GM21381 (cell line): Measurements from ENCODE around the gene SORCS2.
"Not testable (repeated sequence)": the region's sequence is repeated elsewhere in the genome, so short reads cannot be mapped to it uniquely, and the experiment has no call there.

Source experiments
- ATAC-seq: cut with Tn5 transposase; IDR thresholded peaks from one replicate; pipeline ENCODE4 v1.9.1; 2021; ENCODE audit warnings: mild to moderate bottlenecking, moderate library complexity; ENCODE audit not compliant: unreplicated experiment

SORCS2 gene

DNA sequence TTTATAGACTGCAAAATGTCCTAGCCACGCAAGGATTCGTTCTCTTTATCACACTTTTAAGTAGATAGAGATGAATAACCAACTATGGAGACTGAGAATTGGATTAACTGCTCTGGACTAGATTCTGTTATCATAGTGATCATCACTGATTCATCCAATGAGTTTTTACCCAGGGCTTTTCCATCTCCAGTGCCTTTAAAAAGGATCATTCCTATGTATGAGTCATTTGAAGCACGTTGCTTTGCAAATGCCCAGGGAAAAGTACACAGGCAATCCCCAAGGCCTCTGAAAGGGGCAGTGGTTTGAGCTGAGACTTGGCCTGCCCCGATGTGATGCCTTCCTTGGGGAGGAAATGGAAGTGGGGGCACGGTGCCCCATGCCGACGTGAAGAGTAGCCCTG is 365.1 kb downstream of the SORCS2 start:
- no peak for ATAC-seq

DNA sequence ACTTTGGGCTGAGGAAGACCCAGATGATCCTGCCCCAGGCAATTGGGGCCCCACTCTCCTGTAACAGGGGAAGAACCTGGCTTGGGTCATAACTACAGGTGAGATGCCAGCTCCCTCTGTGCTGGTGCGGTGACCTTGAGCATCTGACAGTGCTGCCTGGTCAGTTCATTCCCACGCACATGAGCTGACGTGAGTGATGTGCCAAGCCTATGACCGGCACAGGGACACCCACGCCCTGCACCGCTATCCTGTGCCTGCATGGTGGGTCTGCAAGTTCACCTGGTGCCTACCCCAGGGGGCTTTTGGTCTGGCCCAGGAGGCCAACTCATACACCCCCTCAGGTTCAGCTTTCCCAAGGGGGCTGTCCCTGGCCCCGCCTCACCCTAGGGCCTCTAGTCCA is 366.1 kb downstream of the SORCS2 start:
- ATAC-seq = no peak

DNA sequence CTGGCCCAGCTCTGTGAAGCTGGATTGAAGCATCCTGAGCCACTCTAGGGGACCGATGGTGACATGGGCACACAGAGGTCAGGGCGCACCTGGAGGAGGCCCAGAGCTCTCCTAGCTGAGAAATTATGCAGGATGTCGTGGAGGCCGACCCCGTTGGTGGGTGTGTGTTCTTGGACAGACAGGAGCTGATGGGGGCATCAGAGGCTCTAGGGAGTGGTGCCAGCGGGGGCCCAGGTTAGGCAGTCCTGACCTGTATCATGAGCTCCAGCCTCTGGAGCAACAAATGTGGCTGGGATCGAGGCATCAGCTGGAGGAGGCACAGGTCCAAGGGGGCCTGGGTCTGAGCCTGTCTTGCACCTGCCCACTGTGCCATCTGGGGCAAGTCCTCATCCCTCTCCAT is 367.0 kb downstream of the SORCS2 start:
- ATAC-seq = no peak

DNA sequence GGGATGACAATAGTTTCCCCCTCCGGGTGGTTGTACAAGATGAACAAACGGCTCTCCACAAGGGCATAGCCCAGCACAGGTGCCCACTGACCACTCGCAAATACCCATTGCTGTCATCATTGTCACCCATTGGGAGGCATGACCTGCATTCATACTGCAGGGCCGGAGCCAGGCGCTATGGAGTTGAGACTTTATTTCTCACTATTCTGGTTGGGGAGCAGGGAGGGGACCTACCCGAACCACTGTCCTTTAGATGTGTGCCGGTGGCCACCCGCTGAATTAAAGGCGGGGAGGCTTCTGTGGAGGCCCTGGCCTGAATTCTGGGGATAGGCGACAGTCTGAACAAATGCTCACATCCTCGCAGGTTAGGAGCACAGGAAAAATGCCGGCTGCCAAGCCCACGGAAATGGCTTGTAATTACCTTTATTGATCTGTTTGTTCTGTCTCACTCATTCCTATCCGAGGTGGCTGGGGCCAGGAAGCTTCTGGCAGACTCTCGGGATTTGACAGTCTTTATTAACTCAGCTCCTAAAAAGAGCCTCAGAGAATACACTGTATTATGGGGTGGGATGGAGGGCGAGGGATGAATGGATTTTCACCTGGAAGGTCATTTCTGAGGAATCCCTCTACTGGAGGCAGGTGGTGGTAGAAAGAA is 367.5 kb downstream of the SORCS2 start:
- ATAC-seq = no peak

DNA sequence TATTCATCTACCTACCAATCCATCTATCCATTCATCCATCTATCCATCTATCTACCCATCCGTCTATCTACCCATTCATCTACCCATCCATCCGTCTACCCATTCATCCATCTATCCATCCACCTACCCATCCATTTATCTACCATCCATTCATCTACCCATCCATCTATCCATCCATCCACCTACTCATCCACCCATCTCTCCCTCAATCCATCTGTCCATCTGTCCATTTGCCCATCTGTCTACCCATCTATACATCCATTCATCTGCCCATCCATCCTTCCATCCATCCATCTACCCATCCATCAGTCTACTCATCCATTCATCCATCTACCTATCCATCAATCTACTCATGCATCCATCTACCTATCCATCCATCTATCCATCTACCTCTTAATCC is 369.2 kb downstream of the SORCS2 start:
- no peak for ATAC-seq

DNA sequence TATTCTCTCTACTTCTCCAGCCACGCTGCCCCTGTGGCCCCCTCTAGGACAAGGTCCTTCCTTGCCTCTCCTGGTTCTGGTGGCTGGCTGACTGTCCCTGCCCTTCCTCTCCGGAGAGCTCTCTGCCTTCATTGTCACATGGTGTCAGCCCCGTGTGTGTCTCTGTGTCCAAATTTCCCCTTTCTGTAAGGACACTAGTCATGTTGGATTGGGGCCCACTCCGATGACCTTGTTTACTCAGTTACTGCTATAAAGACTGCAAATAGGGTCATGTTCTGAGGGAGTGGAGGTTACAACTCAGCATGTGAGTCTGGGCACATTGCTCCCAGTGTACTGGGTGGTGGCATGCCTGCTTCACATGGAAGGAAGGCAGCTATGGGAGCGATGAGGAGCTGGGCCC is 371.9 kb downstream of the SORCS2 start:
- ATAC-seq = no peak

DNA sequence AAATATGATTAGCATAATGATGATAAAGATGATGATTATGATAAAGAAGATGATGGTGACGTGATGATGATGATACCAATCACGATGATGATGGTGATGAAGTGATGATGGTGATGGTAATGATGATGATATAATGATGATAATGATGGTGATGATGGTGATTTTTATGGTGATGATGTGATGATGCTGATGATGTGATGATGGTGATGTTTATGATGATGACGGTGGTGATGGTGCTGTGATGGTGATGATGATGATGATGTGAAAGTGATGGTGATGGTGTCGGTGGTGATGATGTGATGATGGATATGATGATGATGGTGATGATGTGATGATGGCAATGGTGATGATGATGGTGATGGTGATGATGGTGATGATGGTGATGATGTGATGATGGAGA is 373.1 kb downstream of the SORCS2 start:
- ATAC-seq = no peak

DNA sequence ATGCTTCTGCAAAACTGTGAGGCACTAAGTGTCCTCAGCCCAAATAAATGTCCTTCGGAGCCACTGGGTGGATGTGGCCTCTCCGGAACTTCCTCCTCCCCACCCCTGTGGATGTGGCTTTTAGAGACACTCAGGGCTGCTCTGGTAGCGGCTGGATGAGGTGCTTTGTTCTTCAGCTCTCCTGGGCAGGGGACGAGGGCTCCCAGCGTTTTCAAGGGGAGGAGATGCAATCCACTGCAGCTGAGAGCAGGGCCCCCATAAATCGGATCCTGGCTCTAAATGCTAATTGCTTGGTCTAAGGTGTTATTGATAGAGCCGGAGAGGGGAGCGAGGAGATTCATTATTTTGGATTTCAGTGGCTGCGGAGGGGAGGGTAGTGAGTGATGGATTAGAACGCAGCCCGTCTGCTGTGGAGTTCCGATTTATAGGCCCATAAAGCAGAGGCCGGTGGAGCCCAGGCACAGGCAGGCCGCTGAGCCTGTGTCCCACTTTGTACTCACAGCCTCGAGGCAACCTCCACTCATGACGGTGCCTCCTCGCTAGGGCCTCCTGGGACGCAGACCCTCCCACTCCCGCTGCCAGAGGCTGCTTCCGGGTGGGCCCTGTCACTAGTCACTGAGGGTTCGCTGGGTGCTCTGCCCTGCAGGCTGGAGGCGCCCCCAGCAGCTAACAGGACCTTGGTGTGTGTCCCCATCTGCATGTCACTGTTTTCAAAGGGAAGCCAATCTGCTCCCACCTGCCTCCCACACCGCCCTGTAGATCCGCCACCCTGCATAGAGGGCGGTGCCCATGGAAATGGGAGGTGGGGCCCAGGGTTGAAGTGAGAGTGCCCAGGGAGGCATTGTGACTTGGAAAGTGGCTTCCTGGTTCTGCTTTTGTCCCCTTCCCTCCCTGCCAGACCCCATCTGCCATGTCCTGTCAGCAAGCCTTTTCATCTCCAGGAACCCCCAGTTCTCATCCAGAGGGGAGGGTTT is 377.8 kb downstream of the SORCS2 start:
- no peak for ATAC-seq

DNA sequence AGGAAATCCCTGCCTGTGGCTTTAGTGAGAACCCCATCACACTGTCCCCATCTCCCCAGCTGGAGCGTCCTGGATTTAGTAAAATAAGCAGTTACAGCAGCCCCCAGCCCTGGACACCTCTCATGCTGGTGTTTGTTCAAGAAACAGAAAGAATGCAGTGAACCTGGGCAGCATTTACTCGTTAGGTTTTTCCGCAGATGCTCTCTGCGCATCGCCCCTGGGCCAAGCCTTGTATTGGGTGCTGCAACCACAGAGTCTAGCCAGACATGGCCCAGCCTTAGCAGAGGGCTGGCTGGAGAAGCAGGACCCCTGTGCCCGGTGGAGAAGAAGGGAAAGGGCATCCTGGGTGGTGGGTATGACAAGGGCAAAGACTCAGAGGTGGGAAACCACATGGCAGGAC is 378.7 kb downstream of the SORCS2 start:
- no peak for ATAC-seq

DNA sequence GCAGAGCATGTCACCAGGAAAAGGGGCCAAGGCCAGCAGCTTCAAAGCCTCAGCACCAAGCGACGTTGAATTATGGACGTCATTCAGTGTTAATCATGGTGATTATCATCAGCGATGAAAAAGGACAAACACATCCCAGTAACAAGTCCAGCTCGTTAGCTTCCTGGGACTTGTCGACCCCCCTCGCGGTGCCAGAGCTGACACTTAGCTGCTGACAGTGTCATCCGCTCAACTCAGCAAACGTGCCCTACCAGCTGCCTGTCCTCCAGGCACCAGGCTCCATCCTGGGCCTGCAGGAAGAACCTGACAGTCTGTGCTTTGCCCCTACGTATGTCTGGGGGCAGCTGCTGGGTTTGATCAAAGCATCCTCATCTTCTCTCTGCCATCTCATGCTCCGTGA is 379.4 kb downstream of the SORCS2 start:
- ATAC-seq = no peak

DNA sequence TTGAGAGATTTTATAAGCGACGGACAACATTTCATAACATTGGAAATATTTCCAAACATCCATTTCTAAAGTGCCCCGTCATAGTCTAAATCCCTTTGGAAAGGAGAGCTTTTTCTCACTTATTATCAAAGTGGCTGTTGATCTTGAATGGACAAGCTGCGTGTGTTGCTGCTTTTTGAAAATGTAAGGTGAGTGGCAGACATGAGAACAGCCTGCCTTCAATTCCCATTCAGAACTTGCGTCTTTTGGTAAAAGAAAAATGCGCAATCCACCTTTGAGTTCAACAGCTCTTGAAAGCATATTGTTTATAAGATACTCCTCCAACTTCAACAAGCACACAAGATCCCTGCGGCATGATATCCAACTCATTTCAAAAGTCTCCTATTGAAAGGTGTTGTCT is 380.6 kb downstream of the SORCS2 start:
- ATAC-seq = no peak

DNA sequence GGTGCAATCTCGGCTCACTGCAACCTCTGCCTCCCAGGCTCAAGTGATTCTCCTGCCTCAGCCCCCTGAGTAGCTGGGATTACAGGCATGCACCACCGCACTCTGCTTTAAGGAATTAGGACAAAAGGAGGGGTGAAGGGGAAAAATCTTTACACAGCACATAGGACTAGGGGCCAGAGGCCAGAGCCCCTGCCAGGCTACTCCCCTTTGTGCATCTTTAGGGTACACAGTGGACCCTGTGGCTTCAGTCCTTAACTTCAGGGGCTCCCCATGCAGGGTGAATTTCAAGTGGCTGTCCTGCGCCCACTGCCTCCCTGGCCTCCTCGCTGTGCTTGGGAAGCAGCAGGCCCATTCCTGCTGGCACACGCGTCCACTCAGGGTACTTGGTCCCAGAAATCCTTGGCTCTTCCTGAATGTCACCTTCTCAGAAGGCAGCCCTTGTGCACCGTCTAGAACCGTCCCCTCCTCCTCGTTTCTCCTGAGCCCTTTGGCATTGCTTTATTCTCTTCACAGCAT is 381.3 kb downstream of the SORCS2 start:
- ATAC-seq = no peak

DNA sequence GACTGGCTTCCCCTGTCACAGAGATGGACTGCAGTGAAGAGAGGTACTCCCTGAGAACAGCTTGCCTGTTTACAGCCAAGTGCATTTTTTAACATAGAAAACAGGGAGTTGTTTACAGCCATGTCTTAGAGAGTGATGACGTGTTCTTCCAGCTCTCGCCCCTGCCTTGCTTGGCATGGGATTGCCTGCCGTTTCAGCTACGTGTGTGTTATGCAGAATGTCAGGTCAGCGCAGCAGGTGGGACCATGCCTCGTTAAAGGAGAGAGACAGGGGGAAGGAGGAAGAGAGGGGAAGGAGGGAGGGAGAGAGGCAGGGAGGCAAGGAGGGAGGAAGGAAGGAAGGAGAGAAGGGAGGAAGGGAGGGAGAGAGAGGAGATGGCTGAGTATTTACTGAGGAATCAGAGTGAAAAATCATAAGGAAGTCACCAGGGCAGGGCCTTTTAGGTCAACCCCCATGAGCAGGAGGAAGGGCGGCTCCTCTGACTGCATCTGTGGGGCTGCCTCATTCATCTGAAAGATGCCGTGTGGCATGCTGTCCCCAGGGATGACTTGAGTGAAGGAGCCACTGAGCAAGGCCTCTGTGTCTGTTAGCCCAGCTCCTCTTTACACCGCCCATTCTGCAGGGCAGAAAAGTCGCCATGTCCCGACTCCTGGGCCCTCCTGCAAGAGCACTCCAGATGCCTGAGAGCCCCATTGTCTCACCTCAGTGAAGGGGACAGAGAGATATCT is 382.1 kb downstream of the SORCS2 start:
- ATAC-seq = no peak

DNA sequence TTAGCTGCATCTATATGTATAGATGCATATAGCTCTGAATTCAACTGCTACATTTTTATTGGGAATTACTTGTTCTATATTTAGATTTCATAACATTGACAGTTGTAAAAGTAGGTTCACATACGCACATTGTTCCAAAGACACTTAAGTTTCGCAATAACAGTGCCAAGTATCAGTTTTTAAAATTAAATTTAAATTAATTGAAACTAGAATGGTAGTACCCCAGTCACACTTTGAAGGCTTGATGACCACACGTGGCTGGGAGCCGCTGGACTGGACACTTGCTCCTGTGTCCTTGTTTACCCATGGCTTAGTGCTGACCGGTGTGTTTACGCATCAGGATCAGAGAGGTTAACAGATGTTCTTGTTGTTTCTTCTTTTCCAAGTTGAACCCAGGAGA is 383.1 kb downstream of the SORCS2 start:
- ATAC-seq = no peak

DNA sequence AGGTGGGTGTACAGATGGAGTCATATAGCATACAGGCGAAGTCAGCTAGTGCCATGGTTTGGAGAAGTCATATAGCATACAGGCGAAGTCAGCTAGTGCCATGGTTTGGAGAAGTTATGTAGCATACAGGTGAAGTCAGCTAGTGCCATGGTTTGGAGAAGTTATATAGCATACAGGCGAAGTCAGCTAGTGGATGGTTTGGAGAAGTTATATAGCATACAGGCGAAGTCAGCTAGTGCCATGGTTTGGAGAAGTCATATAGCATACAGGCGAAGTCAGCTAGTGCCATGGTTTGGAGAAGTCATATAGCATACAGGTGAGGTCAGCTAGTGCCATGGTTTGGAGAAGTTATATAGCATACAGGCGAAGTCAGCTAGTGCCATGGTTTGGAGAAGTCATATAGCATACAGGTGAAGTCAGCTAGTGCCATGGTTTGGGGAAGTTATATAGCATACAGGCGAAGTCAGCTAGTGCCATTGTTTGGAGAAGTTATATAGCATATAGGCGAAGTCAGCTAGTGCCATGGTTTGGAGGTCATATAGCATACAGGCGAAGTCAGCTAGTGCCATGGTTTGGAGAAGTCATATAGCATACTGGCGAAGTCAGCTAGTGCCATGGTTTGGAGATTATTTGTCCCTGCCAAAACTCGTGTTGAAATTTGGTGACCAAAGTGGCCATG is 385.2 kb downstream of the SORCS2 start:
- ATAC-seq = not testable (repeated sequence)

DNA sequence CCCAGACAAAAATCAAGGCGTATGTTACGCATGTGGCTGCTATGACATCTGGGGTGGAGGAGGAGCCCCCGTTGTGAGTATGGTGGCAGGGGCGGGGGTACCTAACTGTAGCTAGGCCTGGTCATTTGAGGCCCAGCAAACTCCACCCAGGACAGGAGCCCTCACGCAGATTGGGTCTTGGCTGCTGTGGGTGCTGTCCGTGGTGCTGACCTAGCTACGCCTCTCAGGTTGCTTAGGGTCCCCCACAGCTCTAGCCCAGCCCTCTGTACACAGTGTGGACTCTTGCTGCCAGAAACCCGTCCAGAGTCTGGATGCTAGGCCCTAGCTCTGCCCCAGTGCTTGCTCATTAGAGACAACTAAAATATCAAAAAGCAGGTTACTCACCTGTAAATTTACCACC is 389.1 kb downstream of the SORCS2 start:
- no peak for ATAC-seq

DNA sequence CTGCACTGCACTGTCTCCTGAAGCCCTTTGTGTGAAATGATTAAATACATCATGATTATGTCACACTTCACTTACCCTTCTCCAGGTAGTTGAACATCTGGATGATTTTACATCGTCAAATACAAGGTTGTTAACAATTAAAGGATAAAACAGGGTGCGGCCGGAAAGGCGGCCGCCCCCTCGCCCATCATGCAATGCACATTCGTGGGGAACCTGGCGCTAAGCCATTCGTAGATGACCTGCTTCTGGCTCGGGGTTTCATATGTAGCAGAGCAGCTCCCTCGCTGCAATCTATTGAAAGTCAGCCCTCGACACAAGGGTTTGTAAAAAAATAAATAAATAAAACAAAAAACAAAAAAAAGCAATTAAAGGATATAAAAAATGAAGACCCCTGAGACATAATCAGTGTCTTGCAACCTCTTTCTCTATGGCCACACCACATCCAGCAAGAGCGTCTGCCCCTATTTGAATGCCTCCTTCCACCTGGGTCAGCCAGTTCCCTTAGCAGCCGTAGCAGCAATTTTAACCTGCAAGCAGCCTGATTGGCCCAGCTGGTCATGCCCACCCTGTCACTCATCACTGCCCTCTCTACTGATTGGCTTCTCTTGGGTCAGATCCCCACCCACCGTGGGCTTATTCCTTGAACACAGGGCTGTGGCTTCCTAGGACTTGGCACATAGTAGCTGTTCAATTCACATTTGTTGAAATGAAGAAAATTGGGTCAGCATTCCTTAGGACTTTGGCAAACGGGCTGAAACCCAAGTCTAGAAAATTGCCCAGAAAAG is 390.2 kb downstream of the SORCS2 start:
- no peak for ATAC-seq

DNA sequence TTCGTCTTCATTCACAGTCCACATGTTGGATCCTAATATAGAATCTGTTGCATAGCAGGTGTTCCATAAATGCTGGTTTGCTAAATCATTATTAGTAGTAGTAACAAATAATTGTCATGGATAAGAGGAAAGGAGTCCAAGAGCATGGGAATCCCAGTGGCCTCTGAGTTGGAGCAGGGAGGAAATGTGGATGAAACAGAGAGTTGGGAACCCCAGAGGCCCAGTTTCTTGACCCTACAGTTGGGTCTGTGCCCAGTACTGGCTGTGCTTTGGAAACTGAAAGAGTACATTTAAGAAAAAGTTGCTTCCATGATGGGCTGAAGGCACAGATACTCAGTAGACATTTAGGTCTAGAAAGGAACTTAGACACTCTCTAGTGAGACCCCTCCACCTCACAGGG is 391.8 kb downstream of the SORCS2 start:
- no peak for ATAC-seq

DNA sequence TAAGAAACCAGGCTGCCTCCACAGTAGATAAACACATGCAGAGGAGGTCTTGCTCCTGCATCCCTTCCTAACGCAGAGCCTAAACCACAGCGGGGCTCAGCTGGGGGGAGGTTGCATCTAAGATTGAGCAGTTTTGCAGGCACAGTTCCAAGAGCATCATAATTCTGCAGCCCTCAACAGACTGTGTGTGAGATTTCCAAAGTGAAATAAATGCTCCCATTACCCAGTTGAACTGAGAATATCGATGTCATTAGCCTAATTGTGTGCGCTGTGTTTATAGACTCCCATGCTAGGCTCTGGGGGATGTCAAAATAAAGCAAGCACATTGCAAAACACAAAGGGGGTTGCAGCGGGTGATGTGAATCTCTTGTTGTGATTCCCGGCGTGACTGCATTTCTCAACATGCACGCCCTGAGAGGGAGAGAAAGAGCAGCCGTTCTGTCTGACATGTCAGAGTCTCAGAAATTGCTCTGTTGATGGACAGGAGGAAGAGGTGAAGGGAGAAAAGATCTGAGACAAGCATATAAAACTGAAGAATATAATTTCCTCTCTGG is 392.3 kb downstream of the SORCS2 start:
- no peak for ATAC-seq

DNA sequence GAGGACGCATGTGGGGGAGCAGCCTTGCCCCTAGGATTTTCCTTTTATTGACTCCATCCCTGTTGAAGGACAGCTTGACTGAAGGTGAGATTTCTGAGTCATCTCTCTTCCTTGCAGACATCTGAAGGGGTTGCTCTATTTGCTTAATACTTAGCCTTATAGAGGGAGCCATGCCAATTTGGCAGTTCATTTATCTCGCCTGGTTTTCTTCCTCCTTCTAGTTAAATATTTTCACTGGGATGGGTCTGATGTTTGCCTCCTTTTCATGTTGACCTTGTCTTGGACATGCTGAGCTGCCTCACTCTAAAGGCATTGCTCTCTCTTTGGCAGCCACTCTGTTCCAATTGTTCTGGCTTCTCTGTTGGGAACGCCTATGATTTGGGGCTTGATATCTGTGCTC is 393.4 kb downstream of the SORCS2 start:
- ATAC-seq = no peak
